Mucosa of rectum (tissue), 2 donors: ENCODE data around the gene ZNF407.
A peak's percentile ranks its signal among the peaks of the same experiment; 100 is the strongest.

ENCODE experiments used
- H3K27ac ChIP-seq, 2 donors: one replicate each; pipeline ENCODE4 v1.7.0; 2013; ENCODE audit warnings: inconsistent platforms in 2 of 2, low read depth in 2 of 2, low read length in 2 of 2
- H3K27me3 ChIP-seq, 2 donors: one replicate each; pipeline ENCODE4 v1.7.0; 2013; ENCODE audit warnings: low read length in 2 of 2; ENCODE audit not compliant: control insufficient read depth in 2 of 2, insufficient read depth in 2 of 2
- H3K36me3 ChIP-seq, 2 donors: one replicate each; pipeline ENCODE4 v1.7.0; 2013; ENCODE audit warnings: low read length in 2 of 2; ENCODE audit not compliant: control insufficient read depth in 2 of 2, insufficient read depth in 2 of 2
- H3K4me1 ChIP-seq, 2 donors: one replicate each; pipeline ENCODE4 v1.7.0; 2013; ENCODE audit warnings: low read length in 2 of 2, mild to moderate bottlenecking in 1 of 2; ENCODE audit not compliant: control insufficient read depth in 2 of 2, insufficient read depth in 2 of 2
- H3K4me3 ChIP-seq, 2 donors: one replicate each; pipeline ENCODE4 v1.7.0; 2013; ENCODE audit warnings: low read length in 2 of 2
- H3K9ac ChIP-seq, 2 donors: one replicate each; pipeline ENCODE4 v1.7.0; 2013; ENCODE audit warnings: low read length in 2 of 2, low read depth in 1 of 2, mild to moderate bottlenecking in 1 of 2
- H3K9me3 ChIP-seq, 2 donors: one replicate each; pipeline ENCODE4 v1.7.0; 2013; ENCODE audit warnings: low read length in 2 of 2; ENCODE audit not compliant: control insufficient read depth in 2 of 2
- donor health status: healthy.
- donor health status: Normal muscosa, but diverticular disease.

The ZNF407 gene

GRCh38 chr18:74901362-74902146, 303.9 kb downstream of the ZNF407 start:
- Histone ChIP-seq H3K9ac (no peak overlapping the region), H3K36me3 (no peaks in the 10 kb centered on the region), H3K27ac (no peak overlapping the region), H3K27me3 (no peaks in the 10 kb centered on the region), H3K9me3 (no peaks in the 10 kb centered on the region), H3K4me1 (peaks cover 0 to 3% of the 10 kb centered on the region in 2 donors), H3K4me3 (no peak overlapping the region)

- peaks cover 0 to 3% of the 10 kb centered on the region in 2 donors for H3K4me1 ChIP-seq
- no peak overlapping the region for H3K27ac ChIP-seq
- no peaks in the 10 kb centered on the region for H3K9me3 ChIP-seq
- no peaks in the 10 kb centered on the region for H3K27me3 ChIP-seq
- no peaks in the 10 kb centered on the region for H3K36me3 ChIP-seq
- no peak overlapping the region for H3K4me3 ChIP-seq
- H3K9ac ChIP-seq = no peak overlapping the region
Observed at GRCh38 chr18:74902147-74902455, 304.4 kb downstream of the ZNF407 start.

DNA sequence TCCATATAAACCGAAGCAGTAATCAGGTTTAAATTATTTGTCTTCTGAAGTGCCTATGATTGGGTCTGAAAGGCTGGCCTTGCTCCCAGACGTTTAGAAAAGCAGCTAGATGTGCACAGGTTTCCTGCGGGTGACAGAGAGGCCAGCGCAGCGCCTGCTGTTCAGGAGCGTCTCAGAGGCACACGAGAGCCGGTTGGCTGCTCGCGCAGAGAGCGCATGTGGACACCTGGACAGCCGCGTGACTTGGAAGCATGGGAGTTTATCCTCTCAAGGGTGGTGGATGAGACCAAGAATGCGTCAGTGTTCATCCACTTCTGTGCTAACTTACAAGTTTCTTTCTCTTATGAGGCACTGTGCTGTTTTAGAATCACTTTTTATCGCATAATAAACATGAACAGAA, 307.6 kb downstream of the ZNF407 start:
- H3K4me1 ChIP-seq = peaks cover 0 to 3% of the 10 kb centered on the region in 2 donors
- no peaks in the 10 kb centered on the region for H3K27me3 ChIP-seq
- H3K9me3 ChIP-seq = no peaks in the 10 kb centered on the region

GRCh38 chr18:74906184-74906583, 308.5 kb downstream of the ZNF407 start:
- peak overlapping the region; percentile 17 to 40 for H3K4me3 ChIP-seq
- peaks cover 0 to 3% of the 10 kb centered on the region in 2 donors for H3K4me1 ChIP-seq
- no peak overlapping the region for H3K9ac ChIP-seq
- H3K9me3 ChIP-seq = no peaks in the 10 kb centered on the region
- H3K27ac ChIP-seq = peak overlapping the region; percentile 48 to 55
- H3K27me3 ChIP-seq = no peaks in the 10 kb centered on the region
- no peaks in the 10 kb centered on the region for H3K36me3 ChIP-seq

More for the DNA sequence above, 307.6 kb downstream of the ZNF407 start:
- Histone ChIP-seq H3K27ac (no peak overlapping the region), H3K9ac (no peak overlapping the region), H3K4me3 (no peak overlapping the region), H3K36me3 (no peaks in the 10 kb centered on the region)

GRCh38 chr18:74914052-74914591, 316.5 kb downstream of the ZNF407 start:
- no peaks in the 10 kb centered on the region for H3K4me1 ChIP-seq
- H3K36me3 ChIP-seq = no peaks in the 10 kb centered on the region
- no peaks in the 10 kb centered on the region for H3K9me3 ChIP-seq
- H3K27me3 ChIP-seq = no peaks in the 10 kb centered on the region
- no peak overlapping the region for H3K4me3 ChIP-seq
- no peak overlapping the region for H3K9ac ChIP-seq
- no peak overlapping the region for H3K27ac ChIP-seq

DNA sequence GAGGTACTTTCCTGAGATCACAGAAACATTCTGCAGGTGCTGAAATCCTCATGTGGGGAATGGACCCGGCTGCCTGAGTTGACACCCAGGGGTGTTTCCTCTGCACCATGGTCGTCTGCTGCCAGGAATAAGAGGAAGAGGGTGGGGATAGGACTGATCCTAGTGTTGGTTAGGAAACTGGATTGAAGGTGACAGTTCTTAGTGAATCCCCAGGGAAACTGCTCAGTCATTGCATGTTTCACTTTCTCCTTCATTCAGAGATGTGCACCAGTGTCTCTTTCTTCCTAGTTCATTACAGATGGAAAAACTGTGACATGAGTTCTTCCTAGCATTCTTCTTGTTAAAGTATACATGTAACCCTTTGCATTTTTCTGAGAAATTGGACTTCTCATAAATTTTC, 317.0 kb downstream of the ZNF407 start:
- H3K27me3 ChIP-seq = no peaks in the 10 kb centered on the region
- no peak overlapping the region for H3K9ac ChIP-seq
- no peaks in the 10 kb centered on the region for H3K4me1 ChIP-seq
- no peak overlapping the region for H3K27ac ChIP-seq
- no peaks in the 10 kb centered on the region for H3K36me3 ChIP-seq
- H3K9me3 ChIP-seq = no peaks in the 10 kb centered on the region
- no peak overlapping the region for H3K4me3 ChIP-seq

DNA sequence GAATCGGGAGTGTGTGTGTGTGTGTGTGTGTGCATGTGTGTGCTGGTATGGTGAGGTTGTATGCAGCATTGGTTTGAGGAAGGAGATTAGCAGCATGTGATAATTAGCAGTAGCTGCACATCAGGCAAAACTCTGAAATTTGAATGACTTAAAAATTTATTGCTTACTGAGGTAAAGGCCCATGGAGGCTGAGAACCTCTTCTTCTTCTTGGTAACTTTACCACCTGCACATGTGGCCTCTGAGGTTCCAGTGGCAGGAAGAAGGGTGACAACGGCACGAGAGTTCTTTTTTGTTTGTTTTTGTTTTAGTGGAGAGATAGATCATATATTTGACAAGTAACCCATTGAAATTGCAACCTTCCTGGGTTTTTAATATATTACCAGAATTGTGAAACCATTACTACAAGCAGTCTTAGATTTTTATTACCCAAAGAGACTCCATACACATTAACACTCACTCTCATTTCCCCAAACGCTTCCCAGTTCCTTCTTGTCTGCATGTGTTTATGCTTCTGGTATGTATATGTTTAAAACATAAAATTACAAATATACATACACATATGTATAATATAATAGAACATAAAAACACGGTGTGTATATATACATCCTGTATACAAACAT, 319.2 kb downstream of the ZNF407 start:
- H3K36me3 ChIP-seq = peaks cover 0 to 4% of the 10 kb centered on the region in 2 donors
- H3K4me3 ChIP-seq = no peak overlapping the region
- H3K27me3 ChIP-seq = no peaks in the 10 kb centered on the region
- H3K4me1 ChIP-seq = no peaks in the 10 kb centered on the region
- no peaks in the 10 kb centered on the region for H3K9me3 ChIP-seq
- H3K9ac ChIP-seq = no peak overlapping the region
- H3K27ac ChIP-seq = no peak overlapping the region

- Histone ChIP-seq H3K9me3 (no peaks in the 10 kb centered on the region), H3K27ac (no peak overlapping the region), H3K4me3 (no peak overlapping the region), H3K4me1 (no peaks in the 10 kb centered on the region), H3K9ac (no peak overlapping the region), H3K27me3 (no peaks in the 10 kb centered on the region), H3K36me3 (peaks cover 0 to 4% of the 10 kb centered on the region in 2 donors)
Observed at GRCh38 chr18:74918276-74918790, 320.7 kb downstream of the ZNF407 start.

DNA sequence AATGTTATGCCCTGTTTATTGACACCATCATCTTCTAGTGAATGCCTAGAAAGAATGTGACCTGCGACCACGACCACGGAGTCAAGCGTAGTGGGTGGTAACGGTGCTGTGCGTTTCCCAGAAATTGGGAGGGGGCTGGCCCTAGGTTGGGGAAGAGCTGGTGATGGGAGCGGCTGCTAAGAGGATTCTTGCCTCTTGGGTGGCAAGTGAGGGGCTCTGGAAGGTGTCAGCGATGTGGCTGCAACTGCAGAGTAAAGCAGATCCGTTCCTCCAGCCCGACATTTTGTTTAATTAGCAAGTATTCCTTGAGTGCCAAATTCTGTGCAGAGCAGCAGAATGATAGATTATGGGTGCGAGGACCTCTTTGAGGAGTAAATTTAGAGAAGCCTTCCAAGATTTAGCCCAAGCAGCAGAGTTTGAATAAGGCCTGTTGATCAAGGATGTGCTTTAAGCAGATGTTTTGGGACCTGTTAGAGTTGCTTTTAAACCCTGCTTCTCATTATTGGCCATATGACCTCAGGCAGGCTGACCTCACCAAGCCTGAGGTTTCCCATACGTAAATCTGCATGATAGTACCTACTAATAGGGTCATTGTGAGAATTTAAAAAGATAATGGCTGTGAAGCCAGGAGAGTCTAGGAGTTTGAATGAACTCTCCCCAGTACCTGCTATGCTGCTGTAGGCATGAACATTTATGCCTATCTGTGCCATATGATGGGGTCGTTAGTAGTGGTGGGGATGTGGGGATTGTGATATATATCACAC, 323.6 kb downstream of the ZNF407 start:
- peaks cover 0 to 4% of the 10 kb centered on the region in 2 donors for H3K36me3 ChIP-seq
- H3K4me1 ChIP-seq = no peaks in the 10 kb centered on the region
- H3K27me3 ChIP-seq = no peaks in the 10 kb centered on the region
- H3K4me3 ChIP-seq = no peak overlapping the region
- no peak overlapping the region for H3K9ac ChIP-seq
- no peak overlapping the region for H3K27ac ChIP-seq
- no peaks in the 10 kb centered on the region for H3K9me3 ChIP-seq

DNA sequence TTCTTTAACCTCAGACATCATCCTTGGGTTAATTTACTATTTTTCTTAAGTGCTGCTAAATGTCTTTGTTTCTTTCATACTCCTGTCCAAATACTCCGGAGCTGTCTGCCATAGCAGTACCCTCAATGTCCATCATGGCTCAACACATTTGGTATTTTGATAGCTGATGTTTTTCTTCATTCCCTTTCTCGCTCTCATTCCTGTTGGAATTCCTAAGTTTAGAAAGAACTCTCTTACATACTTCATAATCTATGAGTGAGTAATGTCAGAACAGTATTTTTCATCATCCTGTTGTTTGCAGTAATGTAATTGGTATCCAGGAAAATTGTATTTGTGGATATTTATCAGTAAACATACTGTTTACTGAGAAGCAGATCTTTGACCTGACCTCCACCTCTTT, 328.4 kb downstream of the ZNF407 start:
- Histone ChIP-seq H3K36me3 (peaks cover 0 to 3% of the 10 kb centered on the region in 2 donors), H3K9ac (no peak overlapping the region), H3K27me3 (no peaks in the 10 kb centered on the region), H3K27ac (no peak overlapping the region), H3K4me3 (no peak overlapping the region), H3K9me3 (no peaks in the 10 kb centered on the region), H3K4me1 (no peaks in the 10 kb centered on the region)
